GM12878 (cell line): ENCODE measurements around the gene PSORS1C2. TPM values are rescaled to one million over a fixed set of nuclear protein-coding genes. Genes with fewer than 3 reads are reported as not detected.
"Not testable (repeated sequence)": the region's sequence is repeated elsewhere in the genome, so short reads cannot be mapped to it uniquely, and the experiment has no call there.

Experiments
- ATAC-seq: fragments of 200-7000 bp; cut with Tn5 transposase; 3 replicates; pipeline ENCODE4 v1.9.1; 2020; ENCODE audit warnings: mild to moderate bottlenecking, moderate library complexity
- BruUV-seq: library from RNA; stranded (reverse); fragments of 400-500 nt; replicated peaks from 2 replicates; lab custom pipeline; 2021; lab: Mats Ljungman, UMichigan
- CTCF ChIA-PET: fragments of 300-600 bp; sonication (Branson Sonifier 250); formaldehyde crosslinking; extraction: SDS; loops from one replicate; lab custom pipeline; 2021; ENCODE audit warnings: inconsistent platforms; lab: Yijun Ruan, JAX
- POLR2A ChIA-PET: fragments of 350-600 bp; formaldehyde crosslinking; extraction: SDS; loops from one replicate; lab custom pipeline; 2021; ENCODE audit warnings: inconsistent platforms; lab: Charles Lee
- RAD21 ChIA-PET: fragments of 300-600 bp; sonication (Branson Sonifier 250); formaldehyde crosslinking; loops from one replicate; lab custom pipeline; 2023; ENCODE audit warnings: antibody characterized with exemption; ENCODE audit not compliant: unreplicated experiment; lab: Charles Lee
- SMC1A ChIA-PET: fragments of 300-600 bp; sonication (Branson Sonifier 250); formaldehyde crosslinking; loops from one replicate; lab custom pipeline; 2023; ENCODE audit not compliant: unreplicated experiment, uncharacterized antibody; lab: Charles Lee
- DNase-seq: peaks from one replicate; pipeline ENCODE4 v3.0.0-alpha.2; 2011; ENCODE audit warnings: low read depth, low spot score
- FAIRE-seq: peaks from 3 replicates; lab custom pipeline; 2011; peaks lifted over from hg19 to GRCh38; lab: Jason Lieb, UNC
- H2AFZ ChIP-seq: 2 replicates; pipeline ENCODE4 v1.6.0; 2011; ENCODE audit warnings: low read depth, low read length, control low read depth; ENCODE audit not compliant: control insufficient read depth
- H3K27ac ChIP-seq: 2 replicates; pipeline ENCODE4 v1.5.1; 2011; ENCODE audit warnings: control low read depth; ENCODE audit not compliant: control insufficient read depth, insufficient read depth
- H3K27me3 ChIP-seq, 2 experiments: replicated peaks in 1 of 2; 2 replicates each; pipeline versions ENCODE4 v1.6.0 to v1.6.1; 2011; ENCODE audit warnings: low read length in 1 of 2; ENCODE audit not compliant: control insufficient read depth in 2 of 2, insufficient read depth in 2 of 2
- H3K36me3 ChIP-seq, 2 experiments: 2 replicates each; pipeline ENCODE4 v1.5.1; 2011; ENCODE audit warnings: low read length in 1 of 2; ENCODE audit not compliant: control insufficient read depth in 2 of 2, insufficient read depth in 2 of 2
- H3K4me1 ChIP-seq: 2 replicates; pipeline ENCODE4 v1.6.1; 2011; ENCODE audit warnings: mild to moderate bottlenecking, low read length, moderate library complexity, mixed read lengths; ENCODE audit not compliant: control insufficient read depth, insufficient read depth
- H3K4me2 ChIP-seq: 2 replicates; pipeline ENCODE4 v1.6.0; 2011; ENCODE audit warnings: control low read depth; ENCODE audit not compliant: control insufficient read depth, insufficient read depth
- H3K4me3 ChIP-seq: fragments of 200-600 bp; sonication (generic); 2 replicates; pipeline ENCODE4 v1.5.1; 2016
- H3K79me2 ChIP-seq: 2 replicates; pipeline ENCODE4 v1.6.0; 2011; ENCODE audit warnings: low read length; ENCODE audit not compliant: control insufficient read depth, insufficient read depth
- H3K9ac ChIP-seq: 2 replicates; pipeline ENCODE4 v1.8.0; 2011; ENCODE audit warnings: low read length, control low read depth, mixed read lengths; ENCODE audit not compliant: control insufficient read depth, insufficient read depth
- H3K9me3 ChIP-seq: replicated peaks from 3 replicates; pipeline ENCODE4 v1.5.1; 2011; ENCODE audit warnings: mild to moderate bottlenecking, low read length; ENCODE audit not compliant: control insufficient read depth, insufficient read depth
- H4K20me1 ChIP-seq: 2 replicates; pipeline ENCODE4 v1.6.0; 2011; ENCODE audit not compliant: control insufficient read depth, insufficient read depth
- ATF7 ChIP-seq: fragments of 450-650 bp; IDR thresholded peaks from 2 replicates; pipeline ENCODE4 v1.6.1; 2016; ENCODE audit warnings: low read depth, mild to moderate bottlenecking
- BACH1 ChIP-seq: fragments of 450-650 bp; IDR thresholded peaks from 2 replicates; pipeline ENCODE4 v1.6.1; 2017; ENCODE audit warnings: mild to moderate bottlenecking, borderline replicate concordance
- CBX3 ChIP-seq: fragments of 200-600 bp; sonication (generic); IDR thresholded peaks from 2 replicates; pipeline ENCODE4 v1.6.1; 2016; ENCODE audit warnings: low read depth, borderline replicate concordance
- CREM ChIP-seq: IDR thresholded peaks from 2 replicates; pipeline ENCODE4 v1.6.1; 2014; ENCODE audit warnings: antibody characterized with exemption, low read depth
- IKZF1 ChIP-seq: fragments of 450-650 bp; conservative IDR thresholded peaks from 2 replicates; pipeline ENCODE4 v1.6.1; 2017; ENCODE audit warnings: antibody characterized with exemption, mild to moderate bottlenecking
- IKZF2 ChIP-seq, 2 experiments: fragments of 450-650 bp; IDR thresholded peaks; 2 replicates each; pipeline ENCODE4 v1.6.1; 2017; ENCODE audit warnings: mild to moderate bottlenecking in 2 of 2, moderate library complexity in 2 of 2
- WGBS: methylation state at CpG from one replicate; pipeline ENCODE4 v1.1.6; 2016; ENCODE audit warnings: low lambda C conversion rate; ENCODE audit not compliant: insufficient replicate concordance, insufficient coverage; ENCODE audit errors: missing lambda C conversion rate; 5-methylcytosine and 5-hydroxymethylcytosine counted together
- in situ Hi-C: fragments of 300-500 bp; cut with MboI; formaldehyde crosslinking; loops from 9 replicates; pipeline ENCODE4 v1.14.3; 2018; ENCODE audit warnings: mixed read lengths
- intact Hi-C: fragments of 100-400 bp; cut with micrococcal nuclease; formaldehyde crosslinking; loops from one replicate; pipeline ENCODE4 v1.14.2; 2022; ENCODE audit not compliant: unreplicated experiment
- polyA plus RNA-seq, 11 experiments: library from polyadenylated mRNA; depleted of rRNA in 4 of 11; unstranded in 6 of 11; stranded (reverse) in 5 of 11; fragments of >200 nt; fragmentation: Nextera tagmentation in 4 of 11; fragmentation: Illumina TruSeq in 1 of 11; extraction: Ambion mirVana in 4 of 11; extraction: Trizol in 1 of 11; gene quantifications; 1 replicate in 1 of 11; 2 replicates in 10 of 11; pipeline versions ENCODE4 v1.2.1 to v1.2.3, GENCODE V29; 2011 to 2016; ENCODE audit warnings: inconsistent platforms in 2 of 11, missing spikeins in 2 of 11, low read depth in 1 of 11
- total RNA-seq, 4 experiments: library from RNA; depleted of rRNA in 3 of 4; stranded (reverse); fragments of >200 nt in 3 of 4; fragmentation: Illumina TruSeq in 1 of 4; extraction: Trizol in 1 of 4; gene quantifications; 2 replicates each; pipeline versions ENCODE4 v1.2.1 to v1.2.3, GENCODE V29; 2013 to 2021

The PSORS1C2 gene
- total and polyA plus RNA-seq, 10 of the 15 experiments (the other 5 are each of a cell fraction or from before 2014, with no cell fraction given) = not detected

DNA sequence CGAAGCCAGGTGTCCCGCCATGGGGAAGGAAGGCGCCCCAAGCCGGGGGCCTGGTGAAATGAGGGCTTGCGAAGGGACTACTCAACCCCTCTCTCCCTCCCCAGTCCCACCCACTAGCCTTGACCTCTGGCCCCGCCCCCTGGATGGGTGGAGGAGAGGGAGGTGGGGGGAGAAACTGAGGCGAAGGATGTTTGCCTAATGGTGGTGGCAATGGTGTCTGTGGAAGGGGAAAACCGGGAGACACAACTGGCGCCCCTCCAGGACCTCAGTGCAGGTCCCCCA lies 31.7 kb upstream of the PSORS1C2 start, which contains the start of gene POU5F1 (continued):
- TF ChIP-seq IKZF2 (IDR thresholded peaks at IDR 0.05) (no peak), IKZF1 (no peak), CREM (no peak), BACH1 (no peak), CBX3 (no peak), ATF7 (no peak)

DNA sequence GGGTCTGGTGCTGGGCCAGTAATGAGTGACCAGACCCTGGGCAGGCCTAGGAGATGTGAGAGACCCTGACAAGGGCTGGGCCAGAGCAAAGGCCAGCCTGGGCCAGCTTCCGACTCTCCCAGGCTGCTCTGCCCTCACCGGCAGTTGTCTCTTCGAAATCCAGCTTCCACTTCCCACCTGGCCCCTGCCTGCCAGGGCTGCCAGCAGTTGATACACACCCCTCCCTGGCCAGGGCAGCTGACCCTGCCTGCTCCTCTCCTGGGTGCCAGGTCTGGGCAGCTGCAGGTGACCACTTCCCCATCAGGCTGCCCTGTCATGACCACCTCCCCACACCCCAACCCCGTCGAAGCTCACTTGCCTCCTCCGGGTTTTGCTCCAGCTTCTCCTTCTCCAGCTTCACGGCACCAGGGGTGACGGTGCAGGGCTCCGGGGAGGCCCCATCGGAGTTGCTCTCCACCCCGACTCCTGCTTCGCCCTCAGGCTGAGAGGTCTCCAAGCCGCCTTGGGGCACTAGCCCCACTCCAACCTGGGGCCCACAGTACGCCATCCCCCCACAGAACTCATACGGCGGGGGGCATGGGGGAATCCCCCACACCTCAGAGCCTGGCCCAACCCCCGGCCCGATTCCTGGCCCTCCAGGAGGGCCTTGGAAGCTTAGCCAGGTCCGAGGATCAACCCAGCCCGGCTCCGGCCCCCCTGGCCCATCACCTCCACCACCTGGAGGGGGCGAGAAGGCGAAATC lies 31.2 kb upstream of the PSORS1C2 start:
- H3K36me3 ChIP-seq, H2AFZ ChIP-seq, RAD21 ChIA-PET, BruUV-seq, in situ Hi-C loops, SMC1A ChIA-PET, H3K79me2 ChIP-seq, H3K27me3 ChIP-seq, intact Hi-C loops, FAIRE-seq, H3K9ac ChIP-seq, H3K9me3 ChIP-seq, DNase-seq, H3K27ac ChIP-seq, H4K20me1 ChIP-seq, ATAC-seq, H3K4me3 ChIP-seq, H3K4me2 ChIP-seq: not testable (repeated sequence)
- CTCF ChIA-PET = interaction anchor here (1.7 kb wide), 1 partner anchor 11 kb away, joined by 3 read pairs; no protein-coding TSS in a partner anchor
- WGBS = 65% methylated on average over 20 of the region's 23 CpGs
- peaks cover 11% of the 10 kb centered on the region for H3K4me1 ChIP-seq
- POLR2A ChIA-PET = interaction anchor here (0.6 kb wide), 1 partner anchor 819 kb away, joined by 4 read pairs; no protein-coding TSS in a partner anchor
